SK-N-SH (cell line): ENCODE results near the gene LRRC56. TPM values are rescaled to one million over a fixed set of nuclear protein-coding genes. Genes with fewer than 3 reads are reported as not detected.

Source experiments
- CTCF ChIA-PET: fragments of 300-600, 350-600 bp; formaldehyde crosslinking; extraction: SDS; loops from one replicate; lab custom pipeline; 2021; lab: Yijun Ruan, JAX
- POLR2A ChIA-PET: fragments of 350-600 bp; sonication (Branson Sonifier 250); formaldehyde crosslinking; extraction: SDS; loops from one replicate; lab custom pipeline; 2020; ENCODE audit warnings: antibody characterized with exemption, inconsistent platforms; lab: Yijun Ruan, JAX
- DNase-seq: peaks from one replicate; pipeline ENCODE4 v3.0.0; 2012
- H2AFZ ChIP-seq: fragments of 200-600 bp; sonication (generic); 2 replicates; pipeline ENCODE4 v1.8.1; 2016; ENCODE audit warnings: antibody characterized with exemption, mild to moderate bottlenecking, low read depth
- H3F3A ChIP-seq: fragments of 200-600 bp; sonication (generic); replicated peaks from 2 replicates; pipeline ENCODE3; 2016; ENCODE audit warnings: antibody characterized with exemption, mild to moderate bottlenecking; ENCODE audit not compliant: insufficient read depth
- H3K27ac ChIP-seq, 2 experiments: fragments of 200-500 bp in 1 of 2; fragments of 200-600 bp in 1 of 2; sonication (Bioruptor generic) in 1 of 2; sonication (generic), shearing (Covaris generic) in 1 of 2; 2 replicates each; pipeline versions ENCODE4 v1.5.1 to v1.6.1; 2014 to 2016; ENCODE audit warnings: low read depth in 2 of 2, inconsistent platforms in 1 of 2, low read length in 1 of 2, mild to moderate bottlenecking in 1 of 2, mixed read lengths in 1 of 2
- H3K27me3 ChIP-seq: fragments of 200-600 bp; sonication (generic), shearing (Covaris generic); 2 replicates; pipeline ENCODE4 v1.6.1; 2016; ENCODE audit warnings: mixed run types; ENCODE audit not compliant: insufficient read depth
- H3K36me3 ChIP-seq, 2 experiments: fragments of 200-500 bp in 1 of 2; fragments of 200-600 bp in 1 of 2; sonication (Bioruptor generic) in 1 of 2; sonication (generic) in 1 of 2; replicated peaks in 1 of 2; 2 replicates each; pipeline versions ENCODE3 to v1.5.1; 2014 to 2016; ENCODE audit warnings: low read length in 1 of 2, mild to moderate bottlenecking in 1 of 2; ENCODE audit not compliant: insufficient read depth in 2 of 2, control insufficient read depth in 1 of 2
- H3K4me1 ChIP-seq, 2 experiments: fragments of 200-500 bp in 1 of 2; fragments of 200-600 bp in 1 of 2; sonication (Bioruptor generic) in 1 of 2; sonication (generic), shearing (Covaris generic) in 1 of 2; 2 replicates each; pipeline versions ENCODE4 v1.5.1 to v1.6.1; 2014 to 2016; ENCODE audit warnings: low read depth in 1 of 2, low read length in 1 of 2, mixed run types in 1 of 2; ENCODE audit not compliant: insufficient read depth in 2 of 2, control insufficient read depth in 1 of 2
- H3K4me2 ChIP-seq: fragments of 200-600 bp; sonication (generic), shearing (Covaris generic); 2 replicates; pipeline ENCODE4 v1.6.1; 2017; ENCODE audit warnings: mixed run types
- H3K4me3 ChIP-seq, 2 experiments: fragments of 200-500 bp in 1 of 2; fragments of 200-600 bp in 1 of 2; sonication (Bioruptor generic) in 1 of 2; sonication (generic), shearing (Covaris generic) in 1 of 2; 2 replicates each; pipeline versions ENCODE4 v1.5.1 to v1.8.1; 2014 to 2016; ENCODE audit warnings: low read depth in 2 of 2, inconsistent platforms in 1 of 2, low read length in 1 of 2, mild to moderate bottlenecking in 1 of 2, mixed read lengths in 1 of 2, moderate library complexity in 1 of 2
- H3K79me2 ChIP-seq: fragments of 200-600 bp; sonication (generic); 2 replicates; pipeline ENCODE4 v1.8.1; 2017; ENCODE audit warnings: mild to moderate bottlenecking; ENCODE audit not compliant: insufficient read depth
- H3K9ac ChIP-seq: fragments of 200-600 bp; sonication (generic); 2 replicates; pipeline ENCODE4 v1.6.1; 2017; ENCODE audit warnings: mixed run types
- H3K9me2 ChIP-seq: fragments of 200-600 bp; sonication (generic); 2 replicates; pipeline ENCODE4 v1.6.1; 2017; ENCODE audit warnings: mixed run types
- H3K9me3 ChIP-seq: fragments of 200-600 bp; sonication (generic); 2 replicates; pipeline ENCODE4 v1.6.1; 2017; ENCODE audit warnings: mixed run types, mild to moderate bottlenecking, moderate library complexity
- H4K20me1 ChIP-seq: fragments of 200-600 bp; sonication (generic); 2 replicates; pipeline ENCODE4 v1.6.1; 2017; ENCODE audit warnings: mild to moderate bottlenecking, mixed run types; ENCODE audit not compliant: insufficient read depth
- CHD2 ChIP-seq: fragments of 150-350 bp; IDR thresholded peaks from 2 replicates; pipeline ENCODE4 v1.6.1; 2018; ENCODE audit warnings: low read length; ENCODE audit not compliant: partially characterized antibody
- ELF1 ChIP-seq: IDR thresholded peaks from 2 replicates; pipeline ENCODE4 v1.4.0; 2012
- EP300 ChIP-seq, 2 experiments: IDR thresholded peaks; 2 replicates each; pipeline versions ENCODE4 v1.4.0 to v1.6.1; 2012; ENCODE audit warnings: borderline replicate concordance in 1 of 2, low read depth in 1 of 2, low read length in 1 of 2
- EZH2phosphoT487 ChIP-seq: fragments of 200-600 bp; sonication (generic); IDR thresholded peaks from 2 replicates; pipeline ENCODE4 v1.6.1; 2017; ENCODE audit warnings: low read depth, mixed run types, mild to moderate bottlenecking, antibody characterized with exemption, moderate library complexity, borderline replicate concordance
- FOXJ3 ChIP-seq: sonication (generic); formaldehyde crosslinking; IDR thresholded peaks from 2 replicates; pipeline ENCODE4 v1.5.1; 2020; ENCODE audit warnings: mild to moderate bottlenecking, missing genetic modification reagents
- FOXM1 ChIP-seq: IDR thresholded peaks from 2 replicates; pipeline ENCODE4 v1.4.0; 2012; ENCODE audit warnings: low read depth, mild to moderate bottlenecking
- GABPA ChIP-seq: IDR thresholded peaks from 2 replicates; pipeline ENCODE4 v1.4.0; 2012; ENCODE audit warnings: low read depth, mild to moderate bottlenecking
- JUND ChIP-seq: IDR thresholded peaks from 2 replicates; pipeline ENCODE4 v1.4.0; 2012
- MAX ChIP-seq: IDR thresholded peaks from 2 replicates; pipeline ENCODE4 v1.4.0; 2012; ENCODE audit warnings: low read depth
- MXI1 ChIP-seq: IDR thresholded peaks from 2 replicates; pipeline ENCODE4 v1.6.1; 2012; ENCODE audit warnings: mild to moderate bottlenecking, low read depth, low read length, improper control_type of control experiment
- PBX3 ChIP-seq: IDR thresholded peaks from 2 replicates; pipeline ENCODE4; 2012
- RCOR1 ChIP-seq: fragments of 150-350 bp; IDR thresholded peaks from 2 replicates; pipeline ENCODE4 v1.6.1; 2017; ENCODE audit warnings: antibody characterized with exemption, low read length
- SIN3A ChIP-seq: IDR thresholded peaks from 2 replicates; pipeline ENCODE4 v1.6.1; 2012; ENCODE audit warnings: low read depth, mild to moderate bottlenecking, low read length, moderate library complexity, borderline replicate concordance
- TCF12 ChIP-seq: IDR thresholded peaks from 2 replicates; pipeline ENCODE4 v1.4.0; 2012
- TEAD4 ChIP-seq: IDR thresholded peaks from 2 replicates; pipeline ENCODE4 v1.4.0; 2012; ENCODE audit warnings: mild to moderate bottlenecking, borderline replicate concordance; ENCODE audit not compliant: insufficient read depth
- YY1 ChIP-seq: IDR thresholded peaks from 2 replicates; pipeline ENCODE4 v1.4.0; 2012; ENCODE audit warnings: low read depth, mild to moderate bottlenecking
- ZBTB33 ChIP-seq: IDR thresholded peaks from 2 replicates; pipeline ENCODE4 v1.4.0; 2012; ENCODE audit warnings: low read depth, borderline replicate concordance
- WGBS: methylation state at CpG from one replicate; pipeline ENCODE4 v1.1.6; 2017; ENCODE audit warnings: low lambda C conversion rate; 5-methylcytosine and 5-hydroxymethylcytosine counted together
- polyA plus RNA-seq, 3 experiments: library from polyadenylated mRNA; depleted of rRNA; stranded (reverse); fragments of >200 nt; gene quantifications; 2 replicates each; pipeline ENCODE4 v1.2.3, GENCODE V29; 2012
- TF ChIP-seq, protein P1 (sequence below): fragments of 150-350 bp; IDR thresholded peaks from 2 replicates; pipeline ENCODE4 v1.6.1; 2016; ENCODE audit warnings: mild to moderate bottlenecking, low read depth, low read length

LRRC56 gene
- polyA plus RNA-seq, 1 of the 3 experiments (the other 2 are of a cell fraction) = 1.2 TPM

- TF ChIP-seq EP300 (IDR thresholded peaks at IDR 0.05; ENCODE audit: borderline replicate concordance in 1 of 2, low read depth in 1 of 2, low read length in 1 of 2) (no peak), GABPA (no peak), JUND (no peak), ELF1 (no peak), MXI1 (no peak), PBX3 (no peak), CHD2 (no peak), RCOR1 (no peak), FOXM1 (no peak), FOXJ3 (CRISPR knock-in tag) (no peak), ZBTB33 (no peak), TCF12 (no peak), EZH2phosphoT487 (no peak), TEAD4 (no peak), SIN3A (no peak), YY1 (no peak), MAX (no peak)
- TF ChIP-seq, protein P1, sequence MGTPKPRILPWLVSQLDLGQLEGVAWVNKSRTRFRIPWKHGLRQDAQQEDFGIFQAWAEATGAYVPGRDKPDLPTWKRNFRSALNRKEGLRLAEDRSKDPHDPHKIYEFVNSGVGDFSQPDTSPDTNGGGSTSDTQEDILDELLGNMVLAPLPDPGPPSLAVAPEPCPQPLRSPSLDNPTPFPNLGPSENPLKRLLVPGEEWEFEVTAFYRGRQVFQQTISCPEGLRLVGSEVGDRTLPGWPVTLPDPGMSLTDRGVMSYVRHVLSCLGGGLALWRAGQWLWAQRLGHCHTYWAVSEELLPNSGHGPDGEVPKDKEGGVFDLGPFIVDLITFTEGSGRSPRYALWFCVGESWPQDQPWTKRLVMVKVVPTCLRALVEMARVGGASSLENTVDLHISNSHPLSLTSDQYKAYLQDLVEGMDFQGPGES = no peak
- no peak overlapping the region for H2AFZ ChIP-seq
- H3K9ac ChIP-seq = no peak overlapping the region
- no peaks in the 10 kb centered on the region for H3K27me3 ChIP-seq
- H3K27ac ChIP-seq = no peak overlapping the region
- ChIA-PET POLR2A (no interaction called here), CTCF (interaction anchor here (1.2 to 1.3 kb wide), 2 partner anchors 31 to 46 kb away, joined by 3 to 4 read pairs; no protein-coding TSS in a partner anchor)
- H3K79me2 ChIP-seq = peaks cover 14% of the 10 kb centered on the region; the same call in 1 of the 2 replicates
- DNase-seq = no peak
- H3K4me2 ChIP-seq = no peak overlapping the region
- peaks cover 38 to 67% of the 10 kb centered on the region in 2 experiments for H3K36me3 ChIP-seq
- no peaks in the 10 kb centered on the region for H3K9me2 ChIP-seq
- no peaks in the 10 kb centered on the region for H3F3A ChIP-seq
- H3K4me3 ChIP-seq = no peak overlapping the region
- H4K20me1 ChIP-seq = peaks cover 18% of the 10 kb centered on the region; the same call in 1 of the 2 replicates
- H3K9me3 ChIP-seq = no peaks in the 10 kb centered on the region
- 96% methylated on average over 22 of the region's 23 CpGs for WGBS
- peaks cover 4 to 13% of the 10 kb centered on the region in 2 experiments; a peak in 1 of 4 replicates for H3K4me1 ChIP-seq
These were observed 64.4 kb downstream of the LRRC56 start for GRCh38 chr11:601573-602245.
